Gastrocnemius medialis (tissue), 4 donors: ENCODE measurements around the gene PCDHB7.

Source experiments
- CTCF ChIP-seq, 5 experiments: fragments of 450-650 bp in 3 of 5; fragments of 200-600 bp in 2 of 5; sonication (generic) in 2 of 5; IDR thresholded peaks in 4 of 5; conservative IDR thresholded peaks in 1 of 5; 1 replicate in 4 of 5; 2 replicates in 1 of 5; pipeline ENCODE4 v1.5.1; 2016 to 2019; ENCODE audit warnings: antibody characterized with exemption in 5 of 5, mild to moderate bottlenecking in 3 of 5, moderate library complexity in 3 of 5
- POLR2A ChIP-seq, 2 donors: fragments of 450-650 bp; IDR thresholded peaks; one replicate each; pipeline ENCODE4 v1.6.1; 2017; ENCODE audit warnings: antibody characterized with exemption in 2 of 2, mild to moderate bottlenecking in 2 of 2, moderate library complexity in 2 of 2

- no peak for TF ChIP-seq CTCF (IDR thresholded peaks at IDR 0.05 in 4 of 5, conservative IDR thresholded peaks at IDR 0.05 in 1 of 5)
- no peak for TF ChIP-seq POLR2A (IDR thresholded peaks at IDR 0.05)
Observed at GRCh38 chr5:141186897-141187512, 14.6 kb downstream of the PCDHB7 start, which contains the start of gene PCDHB9.
